HG02981 (cell line): ENCODE data around the gene BRINP2.

Experiments used
- ATAC-seq: cut with Tn5 transposase; IDR thresholded peaks from one replicate; pipeline ENCODE4 v1.9.1; 2021; ENCODE audit warnings: mild to moderate bottlenecking, moderate library complexity; ENCODE audit not compliant: unreplicated experiment

Gene BRINP2

DNA sequence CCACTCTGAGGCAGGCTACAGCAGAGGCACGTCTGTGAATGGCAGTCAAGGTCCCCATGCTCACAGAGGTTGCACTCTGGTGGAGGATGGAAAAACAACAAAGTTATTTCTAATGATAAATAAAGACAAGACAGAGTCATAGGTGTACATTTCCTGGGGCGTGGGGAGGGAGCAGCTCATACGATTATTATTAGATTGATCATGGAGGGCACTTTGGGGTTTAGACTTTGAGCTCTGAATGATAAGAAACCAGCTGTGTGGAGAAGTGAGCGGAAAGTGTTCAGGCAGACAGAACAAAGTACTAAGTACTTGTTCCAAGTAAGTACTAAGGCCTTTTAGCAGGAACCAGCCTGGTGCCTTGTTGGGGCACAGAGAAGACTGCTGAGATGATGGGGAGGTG is 86.8 kb downstream of the BRINP2 start:
- no peak for ATAC-seq

- ATAC-seq: no peak
These were observed 100.1 kb downstream of the BRINP2 start for GRCh38 chr1:177270863-177271262.

GRCh38 chr1:177273141-177273540 is 102.4 kb downstream of the BRINP2 start:
- ATAC-seq: no peak

- ATAC-seq: no peak
These were observed 104.0 kb downstream of the BRINP2 start for GRCh38 chr1:177274687-177275211.

- no peak for ATAC-seq
These were observed 105.0 kb downstream of the BRINP2 start for GRCh38 chr1:177275736-177276135.

GRCh38 chr1:177278626-177279390 is 108.0 kb downstream of the BRINP2 start:
- ATAC-seq: no peak

DNA sequence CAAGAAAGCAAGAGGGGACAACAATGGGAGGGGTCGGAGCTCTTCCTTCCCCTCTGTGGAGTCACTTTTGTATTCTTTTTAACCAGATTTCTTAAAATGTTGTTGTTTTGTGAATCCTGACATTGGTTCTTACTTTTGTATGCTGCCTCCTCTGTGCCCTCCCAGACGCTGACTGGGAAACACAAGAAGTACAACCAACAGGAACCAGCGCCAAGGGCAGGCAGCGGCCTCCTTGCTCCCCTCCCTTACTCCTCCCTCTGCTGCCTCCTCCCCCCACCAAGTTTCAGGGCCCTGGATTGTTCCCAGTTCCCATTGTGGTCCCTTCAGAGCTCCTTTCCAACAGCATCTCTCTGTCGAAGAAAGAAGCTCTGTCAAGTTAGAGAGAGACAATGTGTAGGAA is 111.1 kb downstream of the BRINP2 start:
- ATAC-seq: no peak

DNA sequence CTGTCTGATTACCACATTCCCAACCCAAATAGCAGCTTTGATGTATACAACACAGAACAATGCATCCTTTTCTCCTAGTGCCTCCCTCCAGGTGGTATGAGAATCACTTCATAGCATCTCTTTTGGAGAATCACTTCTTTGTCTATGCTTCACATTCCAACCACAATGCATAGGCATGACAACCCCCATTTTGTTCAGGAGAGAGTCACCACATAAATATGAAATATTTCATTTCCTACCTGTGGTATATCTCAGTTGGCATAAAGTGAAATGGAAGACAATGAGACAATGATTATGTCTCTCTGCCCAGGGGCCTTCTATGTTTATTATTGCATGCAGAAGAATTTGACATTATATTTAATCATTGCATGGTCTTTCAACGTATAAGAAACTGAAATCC is 112.2 kb downstream of the BRINP2 start:
- ATAC-seq: no peak

GRCh38 chr1:177283380-177283779 is 112.6 kb downstream of the BRINP2 start:
- no peak for ATAC-seq

GRCh38 chr1:177286396-177286795 is 115.6 kb downstream of the BRINP2 start:
- ATAC-seq: no peak

GRCh38 chr1:177287270-177287669 is 116.5 kb downstream of the BRINP2 start:
- no peak for ATAC-seq

DNA sequence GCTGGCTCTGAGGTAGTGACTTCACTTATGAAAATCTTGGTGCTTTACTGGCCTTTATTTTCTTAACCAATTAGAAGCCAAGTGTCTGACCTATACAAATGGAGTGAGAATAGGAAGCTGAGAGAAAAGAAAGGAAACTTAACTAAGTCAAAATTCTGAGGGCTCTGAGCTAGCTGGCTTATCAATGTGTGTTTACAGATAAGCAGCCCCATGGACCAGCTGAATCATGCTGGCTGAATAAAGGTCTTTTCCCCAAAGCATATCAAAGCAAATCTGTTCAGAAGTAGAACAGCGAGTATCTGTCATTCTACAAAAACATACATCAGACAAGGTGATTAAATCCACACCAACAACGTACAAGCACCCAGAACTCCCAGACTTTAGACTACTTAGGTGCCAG is 117.2 kb downstream of the BRINP2 start:
- ATAC-seq: no peak

GRCh38 chr1:177289532-177289931 is 118.8 kb downstream of the BRINP2 start:
- no peak for ATAC-seq

GRCh38 chr1:177300431-177300830 is 129.7 kb downstream of the BRINP2 start:
- no peak for ATAC-seq

- no peak for ATAC-seq
These were observed 130.8 kb downstream of the BRINP2 start for GRCh38 chr1:177301425-177302124.

DNA sequence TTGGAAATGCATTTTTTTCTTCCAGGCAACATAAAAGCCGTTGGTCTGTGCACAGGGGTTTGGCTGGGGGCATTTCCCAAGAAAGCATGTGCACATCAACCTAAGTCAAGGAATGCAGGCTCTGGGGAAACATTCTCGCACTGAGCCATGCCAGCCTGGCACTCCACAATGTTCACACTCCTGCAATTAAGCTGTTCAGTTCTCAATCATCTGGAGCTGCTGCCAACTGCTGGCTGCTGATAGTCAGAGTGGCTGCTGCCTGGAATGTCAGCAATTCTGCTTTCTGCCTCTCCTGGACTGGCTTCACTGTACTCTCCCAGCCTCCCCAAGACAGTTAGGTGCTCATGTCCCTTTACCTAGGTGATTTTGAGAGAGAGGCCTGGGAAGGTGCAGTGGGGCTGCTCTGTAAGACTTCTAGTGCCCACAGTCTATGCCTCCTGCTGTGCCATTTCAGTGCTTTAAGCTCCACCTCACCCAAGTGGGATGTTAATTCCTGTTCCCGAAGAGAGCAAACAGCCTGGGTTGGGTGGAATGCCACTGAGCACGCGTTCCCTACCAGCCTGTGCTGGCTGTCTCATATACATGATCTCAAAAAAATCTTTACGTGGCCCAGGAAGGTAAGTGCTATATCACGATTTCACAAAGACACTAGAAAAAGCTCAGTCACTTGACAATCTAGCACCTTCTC is 131.7 kb downstream of the BRINP2 start:
- no peak for ATAC-seq

- ATAC-seq: no peak
These were observed 134.6 kb downstream of the BRINP2 start for GRCh38 chr1:177305040-177306018.

DNA sequence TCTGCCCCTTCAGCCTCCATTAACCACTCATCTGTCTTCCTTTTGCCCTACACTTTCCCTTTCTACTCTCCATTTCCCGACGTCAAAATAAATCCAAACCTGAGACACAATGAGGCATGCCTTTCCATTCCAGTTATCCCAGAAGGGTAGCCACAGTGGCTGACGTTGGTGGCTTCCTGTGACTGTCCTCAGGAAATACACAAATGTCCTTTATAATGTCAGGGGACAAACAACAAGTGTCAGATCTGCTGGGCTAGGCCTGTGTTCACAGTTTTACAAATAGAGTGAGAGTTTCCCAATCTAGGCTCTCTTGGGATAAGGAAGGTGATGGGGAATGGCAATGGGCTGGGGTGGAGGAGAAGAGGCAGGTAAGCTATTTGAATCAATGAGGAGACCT is 135.3 kb downstream of the BRINP2 start:
- no peak for ATAC-seq

DNA sequence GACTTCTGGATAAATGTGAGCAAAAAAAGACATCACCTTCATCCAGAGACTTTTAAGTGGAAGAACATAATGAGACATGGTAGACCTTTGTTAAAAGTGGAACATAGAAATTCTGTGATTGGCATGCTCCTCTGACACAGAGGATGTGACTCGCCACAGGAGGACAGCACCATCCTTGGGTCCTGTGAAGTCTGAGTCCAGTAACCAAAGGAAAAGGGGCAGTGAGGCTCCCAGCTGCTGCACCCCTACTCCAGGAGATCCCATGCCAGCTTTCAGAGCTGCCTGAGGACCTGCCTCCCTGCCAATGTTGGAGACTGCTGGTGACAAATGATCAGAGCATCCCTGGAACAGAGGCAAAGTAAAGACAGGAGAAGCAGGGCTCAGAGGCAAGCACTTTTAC is 136.2 kb downstream of the BRINP2 start:
- ATAC-seq: no peak

GRCh38 chr1:177307771-177308170 is 137.0 kb downstream of the BRINP2 start:
- ATAC-seq: no peak
